Activated CD4-positive, alpha-beta memory T cell treated with anti-CD3 and anti-CD28 coated beads, Interleukin-2, amount 10 ng/mL, durations not matched to agents 7 days and 5 days (primary cell): ENCODE measurements around the gene SELENOO. TPM values are rescaled to one million over a fixed set of nuclear protein-coding genes. Genes with fewer than 3 reads are reported as not detected.

Experiments used
- CTCF ChIA-PET: fragments of 350-600 bp; sonication (Branson Sonifier 250); formaldehyde crosslinking; loops from one replicate; lab custom pipeline; 2021; ENCODE audit warnings: antibody characterized with exemption, inconsistent platforms; lab: Charles Lee
- POLR2A ChIA-PET: fragments of 350-600 bp; sonication (Branson Sonifier 250); formaldehyde crosslinking; loops from one replicate; lab custom pipeline; 2021; ENCODE audit warnings: antibody characterized with exemption; lab: Charles Lee
- DNase-seq: peaks from one replicate; pipeline ENCODE4 v3.0.0-alpha.2; 2020
- H3K27ac Mint-ChIP-seq: one replicate; pipeline ENCODE4 v1.8.0; 2021; ENCODE audit warnings: mild to moderate bottlenecking, mixed read lengths
- H3K27me3 Mint-ChIP-seq: one replicate; pipeline ENCODE4 v1.8.0; 2021; ENCODE audit warnings: mixed read lengths
- H3K36me3 Mint-ChIP-seq: one replicate; pipeline ENCODE4 v1.8.0; 2021; ENCODE audit warnings: low read depth, mixed read lengths
- H3K4me1 Mint-ChIP-seq: one replicate; pipeline ENCODE4 v1.8.0; 2021; ENCODE audit warnings: mixed read lengths
- H3K4me3 Mint-ChIP-seq: one replicate; pipeline ENCODE4 v1.8.0; 2021; ENCODE audit warnings: mild to moderate bottlenecking, mixed read lengths
- H3K9me3 Mint-ChIP-seq: one replicate; pipeline ENCODE4 v1.8.0; 2021; ENCODE audit warnings: mixed read lengths
- total RNA-seq, 2 experiments: library from RNA; stranded (reverse); gene quantifications; one replicate each; pipeline ENCODE4 v1.2.3, GENCODE V29; 2021

Gene SELENOO
- total RNA-seq, 2 experiments from 2014 or later, result 21.5 TPM

- H3K27ac Mint-ChIP-seq, result no peak overlapping the region
- no peak for DNase-seq
- no peaks in the 10 kb centered on the region for H3K9me3 Mint-ChIP-seq
- H3K4me3 Mint-ChIP-seq, result no peak overlapping the region
- POLR2A ChIA-PET, result no interaction called here
- H3K27me3 Mint-ChIP-seq, result no peaks in the 10 kb centered on the region
- H3K4me1 Mint-ChIP-seq, result no peaks in the 10 kb centered on the region
- CTCF ChIA-PET, result interaction anchor here (0.7 kb wide), 1 partner anchor 102 kb away, joined by 3 read pairs; no protein-coding TSS in a partner anchor
- H3K36me3 Mint-ChIP-seq, result peaks cover 49% of the 10 kb centered on the region
Measured at GRCh38 chr22:50222508-50222907, 21.7 kb downstream of the SELENOO start.

DNA sequence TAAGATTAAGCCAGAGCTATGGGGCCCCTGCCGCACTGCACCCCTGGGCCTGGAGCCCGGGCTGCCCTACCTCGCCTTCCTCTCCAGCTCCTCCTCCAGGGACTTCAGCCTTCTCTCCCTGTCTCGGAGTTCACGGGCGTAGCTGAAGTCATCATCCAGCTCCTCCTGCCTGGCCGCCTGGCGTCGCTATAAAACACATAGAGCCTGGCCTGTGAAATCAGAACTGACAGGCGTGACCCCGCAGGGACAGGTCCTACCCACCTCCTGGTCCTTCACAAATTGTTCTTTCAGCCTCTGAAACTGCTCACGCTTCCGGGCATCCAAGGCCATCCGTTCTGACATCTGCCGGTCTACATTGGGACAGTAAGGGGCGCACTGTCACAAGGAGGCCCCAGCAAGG is 23.3 kb downstream of the SELENOO start:
- Mint-ChIP-seq H3K9me3 (no peaks in the 10 kb centered on the region), H3K4me3 (no peak overlapping the region), H3K27ac (no peak overlapping the region), H3K4me1 (no peaks in the 10 kb centered on the region), H3K36me3 (peaks cover 46% of the 10 kb centered on the region), H3K27me3 (no peaks in the 10 kb centered on the region)
- no peak for DNase-seq
- ChIA-PET CTCF (no interaction called here), POLR2A (no interaction called here)

- Mint-ChIP-seq H3K27ac (no peak overlapping the region), H3K4me3 (no peak overlapping the region), H3K27me3 (no peaks in the 10 kb centered on the region), H3K4me1 (no peaks in the 10 kb centered on the region), H3K36me3 (peaks cover 41% of the 10 kb centered on the region), H3K9me3 (no peaks in the 10 kb centered on the region)
- no peak for DNase-seq
- POLR2A ChIA-PET, result no interaction called here
- CTCF ChIA-PET, result no interaction called here
Measured at GRCh38 chr22:50225200-50225969, 24.6 kb downstream of the SELENOO start.

- peaks cover 37% of the 10 kb centered on the region for H3K36me3 Mint-ChIP-seq
- DNase-seq, result no peak
- no peak overlapping the region for H3K27ac Mint-ChIP-seq
- CTCF ChIA-PET, result no interaction called here
- no peaks in the 10 kb centered on the region for H3K4me1 Mint-ChIP-seq
- POLR2A ChIA-PET, result no interaction called here
- H3K4me3 Mint-ChIP-seq, result no peak overlapping the region
- no peaks in the 10 kb centered on the region for H3K9me3 Mint-ChIP-seq
- H3K27me3 Mint-ChIP-seq, result no peaks in the 10 kb centered on the region
Measured at GRCh38 chr22:50226063-50226874, 25.5 kb downstream of the SELENOO start.

DNA sequence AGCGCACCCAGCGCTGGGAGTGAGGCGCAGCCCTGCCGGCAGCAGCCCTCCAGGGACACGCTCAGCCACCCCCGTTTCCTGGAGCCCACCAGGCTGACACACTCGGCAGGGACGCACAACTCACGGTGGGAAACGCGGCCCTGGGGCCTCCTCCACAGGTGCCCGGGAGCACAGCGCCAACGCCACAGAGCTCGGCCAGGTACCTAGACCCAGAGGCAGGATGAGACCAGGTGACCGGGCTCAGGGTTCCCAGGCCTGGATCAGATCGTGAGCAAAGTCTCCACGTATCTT is 26.0 kb downstream of the SELENOO start:
- Mint-ChIP-seq H3K9me3 (no peaks in the 10 kb centered on the region), H3K4me3 (no peak overlapping the region), H3K27me3 (no peaks in the 10 kb centered on the region), H3K4me1 (no peaks in the 10 kb centered on the region), H3K27ac (no peak overlapping the region), H3K36me3 (peaks cover 36% of the 10 kb centered on the region)
- DNase-seq, result no peak
- CTCF ChIA-PET, result no interaction called here
- POLR2A ChIA-PET, result no interaction called here

GRCh38 chr22:50227579-50228215 is 26.9 kb downstream of the SELENOO start:
- no peaks in the 10 kb centered on the region for H3K4me1 Mint-ChIP-seq
- no peaks in the 10 kb centered on the region for H3K27me3 Mint-ChIP-seq
- no peak overlapping the region for H3K4me3 Mint-ChIP-seq
- DNase-seq, result no peak
- POLR2A ChIA-PET, result no interaction called here
- H3K9me3 Mint-ChIP-seq, result no peaks in the 10 kb centered on the region
- peaks cover 28% of the 10 kb centered on the region for H3K36me3 Mint-ChIP-seq
- H3K27ac Mint-ChIP-seq, result no peak overlapping the region
- CTCF ChIA-PET, result no interaction called here

GRCh38 chr22:50228366-50228765 is 27.6 kb downstream of the SELENOO start:
- no peaks in the 10 kb centered on the region for H3K4me1 Mint-ChIP-seq
- DNase-seq, result no peak
- ChIA-PET CTCF (no interaction called here), POLR2A (no interaction called here)
- H3K4me3 Mint-ChIP-seq, result no peak overlapping the region
- no peaks in the 10 kb centered on the region for H3K9me3 Mint-ChIP-seq
- H3K27me3 Mint-ChIP-seq, result no peaks in the 10 kb centered on the region
- H3K36me3 Mint-ChIP-seq, result peaks cover 23% of the 10 kb centered on the region
- no peak overlapping the region for H3K27ac Mint-ChIP-seq

- no peak overlapping the region for H3K27ac Mint-ChIP-seq
- no peaks in the 10 kb centered on the region for H3K4me1 Mint-ChIP-seq
- peaks cover 21% of the 10 kb centered on the region for H3K36me3 Mint-ChIP-seq
- H3K4me3 Mint-ChIP-seq, result no peak overlapping the region
- POLR2A ChIA-PET, result no interaction called here
- no peak for DNase-seq
- no peaks in the 10 kb centered on the region for H3K27me3 Mint-ChIP-seq
- H3K9me3 Mint-ChIP-seq, result no peaks in the 10 kb centered on the region
- CTCF ChIA-PET, result no interaction called here
Measured at GRCh38 chr22:50229370-50229769, 28.6 kb downstream of the SELENOO start.

DNA sequence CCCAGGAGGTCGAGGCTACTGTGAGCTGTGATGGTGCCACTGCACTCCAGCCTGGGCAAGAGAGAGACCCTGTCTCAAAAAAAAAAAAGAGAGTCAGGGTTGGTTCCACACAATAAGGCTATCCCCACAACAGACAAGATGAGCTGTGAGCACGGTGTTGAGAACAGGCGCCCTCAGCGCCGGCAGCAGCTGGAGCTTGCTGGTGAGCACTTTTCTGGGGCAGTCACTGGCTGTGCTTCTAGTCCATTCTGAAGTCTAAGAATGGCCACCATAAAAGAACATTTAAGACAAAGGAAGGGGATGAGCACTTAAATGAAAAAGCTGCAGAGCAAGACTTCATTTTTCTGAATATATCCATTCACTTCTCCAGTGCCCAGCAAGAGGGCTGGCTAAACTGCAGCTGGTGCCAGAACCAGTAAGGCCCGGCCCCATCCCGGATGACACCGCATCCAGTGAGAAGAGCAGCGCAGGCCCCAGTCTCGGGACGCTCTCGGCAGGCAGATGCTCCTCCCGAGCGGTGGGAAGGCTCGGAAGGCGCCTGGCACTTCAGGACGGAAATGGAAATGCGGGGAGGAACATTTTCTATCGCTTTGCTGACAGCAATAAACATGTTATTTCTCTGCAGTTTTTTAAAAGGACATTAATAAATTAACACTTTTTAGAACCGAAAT is 31.8 kb downstream of the SELENOO start:
- Mint-ChIP-seq H3K36me3 (peaks cover 26% of the 10 kb centered on the region), H3K4me1 (peaks cover 5% of the 10 kb centered on the region), H3K4me3 (no peak overlapping the region), H3K27me3 (no peaks in the 10 kb centered on the region), H3K9me3 (peaks cover 7% of the 10 kb centered on the region), H3K27ac (no peak overlapping the region)
- ChIA-PET POLR2A (interaction anchor here (1.0 kb wide), 2 partner anchors 12 to 94 kb away, joined by 3 read pairs; no protein-coding TSS in a partner anchor), CTCF (interaction anchor here (1.2 to 1.3 kb wide), 2 partner anchors 8 to 109 kb away, joined by 3 read pairs; no protein-coding TSS in a partner anchor)
- no peak for DNase-seq

DNA sequence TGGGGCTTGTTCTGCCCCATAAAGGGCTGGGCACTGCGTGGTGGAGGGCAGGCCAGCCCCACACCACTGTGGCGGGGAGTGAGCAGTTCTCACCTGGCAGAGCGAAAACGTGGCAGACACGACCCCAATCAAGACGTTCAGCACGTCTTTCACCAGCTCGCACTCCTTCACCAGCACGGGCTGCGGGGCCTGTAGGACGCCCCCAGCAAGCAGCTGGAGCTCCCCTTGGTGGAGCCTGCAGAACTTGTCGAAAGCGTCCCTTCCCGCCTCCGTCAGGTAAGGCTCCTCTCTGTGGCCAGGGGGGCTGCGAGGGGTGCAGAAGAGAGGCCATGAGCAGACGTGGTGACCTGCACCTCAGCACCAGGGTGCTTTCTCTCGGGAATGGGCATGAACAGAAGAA is 32.4 kb downstream of the SELENOO start:
- DNase-seq, result no peak
- CTCF ChIA-PET, result interaction anchor here (1.3 kb wide), 1 partner anchor 109 kb away, joined by 3 read pairs; no protein-coding TSS in a partner anchor
- Mint-ChIP-seq H3K4me3 (no peak overlapping the region), H3K9me3 (peaks cover 7% of the 10 kb centered on the region), H3K27ac (no peak overlapping the region), H3K36me3 (peaks cover 30% of the 10 kb centered on the region), H3K27me3 (no peaks in the 10 kb centered on the region), H3K4me1 (peaks cover 7% of the 10 kb centered on the region)
- POLR2A ChIA-PET, result no interaction called here

DNA sequence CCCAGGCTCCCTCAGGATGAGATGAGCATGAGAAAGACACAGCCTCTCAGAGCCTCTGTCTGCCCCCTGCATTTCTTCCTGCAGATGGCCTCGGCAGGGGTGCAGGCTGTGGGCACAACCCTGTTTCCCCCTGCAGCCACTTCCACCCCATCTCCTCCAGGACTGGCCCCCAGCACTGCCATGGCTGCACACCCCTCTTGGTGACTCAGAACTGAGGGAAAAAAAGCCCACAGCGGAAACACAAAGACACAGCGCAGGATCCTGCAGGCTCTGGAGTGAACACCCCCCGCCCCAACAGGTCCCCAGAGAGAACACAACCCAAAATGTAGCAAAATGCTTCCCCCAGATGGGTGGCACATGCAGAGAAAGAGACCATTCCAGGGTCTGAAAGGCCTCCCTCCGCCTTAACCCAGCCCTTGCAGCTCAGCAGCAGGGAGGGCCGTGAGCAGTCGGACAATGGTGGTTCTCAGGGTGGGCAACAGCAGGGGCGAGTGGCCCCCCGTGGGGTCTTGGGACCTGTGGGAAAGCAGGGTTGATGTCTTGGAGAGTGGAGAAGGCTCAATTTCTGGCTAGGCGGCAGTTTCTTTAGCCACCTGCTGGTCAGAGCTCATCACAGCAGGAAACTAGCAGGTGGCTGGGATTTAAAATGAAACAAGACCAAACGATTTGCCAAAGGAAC is 36.1 kb downstream of the SELENOO start:
- H3K36me3 Mint-ChIP-seq, result peaks cover 24% of the 10 kb centered on the region
- H3K4me3 Mint-ChIP-seq, result no peak overlapping the region
- H3K4me1 Mint-ChIP-seq, result peaks cover 17% of the 10 kb centered on the region
- no peak for DNase-seq
- no peaks in the 10 kb centered on the region for H3K27me3 Mint-ChIP-seq
- H3K9me3 Mint-ChIP-seq, result peaks cover 7% of the 10 kb centered on the region
- H3K27ac Mint-ChIP-seq, result no peak overlapping the region
- ChIA-PET POLR2A (interaction anchor here (0.8 to 1.1 kb wide), 2 partner anchors 14 to 46 kb away, joined by 3 to 4 read pairs; partner anchors contain the start of gene HDAC10), CTCF (interaction anchor here (1.0 to 1.6 kb wide), 4 partner anchors 40 to 105 kb away, joined by 3 to 4 read pairs (median 3); no protein-coding TSS in a partner anchor)

DNA sequence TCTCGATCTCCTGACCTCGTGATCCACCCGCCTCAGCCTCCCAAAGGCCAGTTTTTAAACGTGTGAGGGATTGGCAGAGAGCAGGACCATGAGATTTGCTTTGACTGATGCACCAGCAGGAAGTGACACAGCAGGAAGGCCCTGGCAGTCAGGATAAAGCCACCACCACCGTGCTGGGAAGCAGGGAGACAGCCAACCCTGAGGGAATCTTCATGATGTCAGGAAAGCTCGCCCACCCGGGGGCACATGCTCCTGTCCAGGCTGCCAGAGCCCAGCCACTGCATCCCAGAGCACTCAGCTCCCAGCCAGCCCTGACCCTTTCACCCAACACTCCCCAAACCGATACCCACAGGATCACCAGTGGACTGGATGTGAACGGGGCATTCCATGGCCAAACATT is 37.9 kb downstream of the SELENOO start:
- ChIA-PET POLR2A (no interaction called here), CTCF (interaction anchor here (1.2 to 1.7 kb wide), 3 partner anchors 13 to 259 kb away, joined by 3 to 4 read pairs (median 4); no protein-coding TSS in a partner anchor)
- Mint-ChIP-seq H3K4me3 (no peak overlapping the region), H3K9me3 (peaks cover 7% of the 10 kb centered on the region), H3K27me3 (no peaks in the 10 kb centered on the region), H3K36me3 (peaks cover 24% of the 10 kb centered on the region), H3K4me1 (peaks cover 30% of the 10 kb centered on the region), H3K27ac (no peak overlapping the region)
- DNase-seq, result no peak
